DOHH2 (cell line): ENCODE results near the gene PPP4R4.

Experiments used
- EZH2phosphoT487 ChIP-seq: fragments of 200-600 bp; sonication (generic); IDR thresholded peaks from 2 replicates; pipeline ENCODE4 v1.6.1; 2017; ENCODE audit warnings: borderline replicate concordance, mild to moderate bottlenecking, antibody characterized with exemption, low read length, moderate library complexity, mixed read lengths
- TF ChIP-seq, protein P1 (sequence below): fragments of 200-600 bp; sonication (generic); IDR thresholded peaks from one replicate; pipeline ENCODE4 v1.5.1; 2014; ENCODE audit warnings: antibody characterized with exemption, mild to moderate bottlenecking, low read depth, low read length; ENCODE audit not compliant: poor library complexity, severe bottlenecking

DNA sequence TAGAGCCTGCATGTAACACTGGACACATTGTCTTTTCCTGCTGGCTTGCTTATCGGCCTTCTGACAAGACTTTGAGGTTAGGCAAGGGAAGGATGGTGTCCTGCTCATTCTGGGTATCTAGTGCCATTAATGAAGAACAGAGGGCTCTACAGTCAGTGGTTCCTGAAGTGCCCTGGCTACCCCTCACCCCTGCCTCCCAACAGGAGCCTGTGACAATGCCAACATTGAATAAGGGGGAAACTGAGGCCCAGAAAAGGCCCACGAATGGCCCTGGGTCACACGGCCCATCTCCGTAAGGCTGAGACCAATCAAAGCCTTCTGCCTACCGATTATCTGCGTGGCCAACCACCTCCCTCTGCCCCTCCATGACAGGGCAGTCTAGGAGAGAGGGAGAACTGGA is 46.8 kb upstream of the PPP4R4 start:
- TF ChIP-seq, protein P1, sequence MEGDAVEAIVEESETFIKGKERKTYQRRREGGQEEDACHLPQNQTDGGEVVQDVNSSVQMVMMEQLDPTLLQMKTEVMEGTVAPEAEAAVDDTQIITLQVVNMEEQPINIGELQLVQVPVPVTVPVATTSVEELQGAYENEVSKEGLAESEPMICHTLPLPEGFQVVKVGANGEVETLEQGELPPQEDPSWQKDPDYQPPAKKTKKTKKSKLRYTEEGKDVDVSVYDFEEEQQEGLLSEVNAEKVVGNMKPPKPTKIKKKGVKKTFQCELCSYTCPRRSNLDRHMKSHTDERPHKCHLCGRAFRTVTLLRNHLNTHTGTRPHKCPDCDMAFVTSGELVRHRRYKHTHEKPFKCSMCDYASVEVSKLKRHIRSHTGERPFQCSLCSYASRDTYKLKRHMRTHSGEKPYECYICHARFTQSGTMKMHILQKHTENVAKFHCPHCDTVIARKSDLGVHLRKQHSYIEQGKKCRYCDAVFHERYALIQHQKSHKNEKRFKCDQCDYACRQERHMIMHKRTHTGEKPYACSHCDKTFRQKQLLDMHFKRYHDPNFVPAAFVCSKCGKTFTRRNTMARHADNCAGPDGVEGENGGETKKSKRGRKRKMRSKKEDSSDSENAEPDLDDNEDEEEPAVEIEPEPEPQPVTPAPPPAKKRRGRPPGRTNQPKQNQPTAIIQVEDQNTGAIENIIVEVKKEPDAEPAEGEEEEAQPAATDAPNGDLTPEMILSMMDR, result no peak
- TF ChIP-seq EZH2phosphoT487, result no peak
